Activated T-helper 2 cell treated with anti-CD3 and anti-CD28 coated beads, Interferon-gamma antibody, Interleukin-2, Interleukin-4, amounts not matched to agents 10 μg/mL and 5 μg/mL and 100 μg/mL, durations not matched to agents 14 hours and 24 hours and 36 hours (primary cell): ENCODE results near the gene ILKAP. TPM values are rescaled to one million over a fixed set of nuclear protein-coding genes. Genes with fewer than 3 reads are reported as not detected.
"Not testable (repeated sequence)": the region's sequence is repeated elsewhere in the genome, so short reads cannot be mapped to it uniquely, and the experiment has no call there.

Experiments used
- DNase-seq: peaks from one replicate; pipeline ENCODE4 v3.0.0; 2021; ENCODE audit warnings: low spot score
- H3K27ac Mint-ChIP-seq: one replicate; pipeline ENCODE4 v1.8.0; 2021; ENCODE audit warnings: mixed read lengths
- H3K27me3 Mint-ChIP-seq: one replicate; pipeline ENCODE4 v1.8.0; 2021; ENCODE audit warnings: low read depth, mixed read lengths
- H3K36me3 Mint-ChIP-seq: one replicate; pipeline ENCODE4 v1.8.0; 2021; ENCODE audit warnings: low read depth, mixed read lengths
- H3K4me1 Mint-ChIP-seq: one replicate; pipeline ENCODE4 v1.8.0; 2021; ENCODE audit warnings: low read depth, mixed read lengths
- H3K4me3 Mint-ChIP-seq: one replicate; pipeline ENCODE4 v1.8.0; 2021; ENCODE audit warnings: low read depth, mild to moderate bottlenecking, moderate library complexity, mixed read lengths
- H3K9me3 Mint-ChIP-seq: one replicate; pipeline ENCODE4 v1.8.0; 2021; ENCODE audit warnings: mixed read lengths
- intact Hi-C: fragments of 100-400 bp; cut with micrococcal nuclease; formaldehyde crosslinking; loops from one replicate; pipeline ENCODE4 v1.15.1; 2023
- total RNA-seq: library from RNA; stranded (reverse); gene quantifications from 2 replicates; pipeline ENCODE4 v1.2.3, GENCODE V29; 2022

ILKAP gene
- total RNA-seq, 1 donor from 2014 or later = 67.1 TPM

DNA sequence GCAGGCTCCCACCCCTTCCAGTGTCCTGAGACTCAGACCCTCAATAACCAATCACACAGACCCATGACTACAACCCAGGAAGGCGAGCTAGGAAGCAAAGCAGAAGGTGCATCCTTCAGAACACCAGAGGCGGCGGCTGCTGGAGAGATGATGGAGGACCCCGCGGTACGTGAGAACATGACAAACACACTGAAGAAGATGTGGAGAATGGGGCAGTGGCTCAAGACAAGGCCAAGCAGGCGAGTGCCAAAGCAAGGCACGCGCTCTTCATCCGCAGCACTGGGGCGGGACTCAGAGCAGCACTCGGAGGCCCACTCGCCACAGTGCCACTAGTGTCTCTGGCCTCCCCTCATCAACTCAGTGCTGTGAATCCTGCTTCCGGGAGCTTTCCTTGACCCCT, 31.1 kb downstream of the ILKAP start:
- Mint-ChIP-seq H3K4me3 (no peak overlapping the region), H3K9me3 (no peaks in the 10 kb centered on the region), H3K36me3 (peaks cover 64% of the 10 kb centered on the region), H3K27ac (no peak overlapping the region), H3K4me1 (peaks cover 2% of the 10 kb centered on the region), H3K27me3 (no peaks in the 10 kb centered on the region)
- no peak for DNase-seq
- intact Hi-C loops = no loop called here

DNA sequence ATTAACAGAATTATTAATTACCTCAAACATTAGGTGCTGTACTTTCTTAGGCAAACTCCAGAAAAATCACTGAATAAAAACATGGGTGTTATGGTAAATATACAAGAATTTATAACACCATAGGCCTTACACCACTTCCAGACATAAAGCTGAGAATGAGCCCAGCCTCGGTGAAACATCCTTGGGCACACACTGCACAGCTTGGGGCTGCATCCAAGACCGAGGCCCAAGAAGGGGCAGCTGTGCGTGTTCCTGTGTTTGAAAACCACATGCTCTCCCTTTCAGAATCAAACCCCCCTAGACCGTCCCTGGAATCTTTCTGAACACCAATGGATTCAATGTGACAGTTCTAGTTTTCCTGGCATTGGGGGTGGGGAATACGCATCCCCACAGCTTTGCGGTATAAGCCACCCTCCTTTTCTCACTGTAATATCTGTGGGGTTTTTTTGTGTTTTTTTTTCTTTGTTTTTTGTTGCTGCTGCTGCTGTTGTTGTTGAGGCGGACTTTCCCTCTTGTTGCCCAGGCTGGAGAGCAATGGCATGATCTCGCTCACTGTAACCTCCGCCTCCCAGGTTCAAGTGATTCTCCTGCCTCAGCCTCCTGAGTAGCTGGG, 31.8 kb downstream of the ILKAP start:
- intact Hi-C loops = no loop called here
- Mint-ChIP-seq H3K27ac (no peak overlapping the region), H3K4me1 (peaks cover 2% of the 10 kb centered on the region), H3K9me3 (no peaks in the 10 kb centered on the region), H3K27me3 (no peaks in the 10 kb centered on the region), H3K4me3 (no peak overlapping the region), H3K36me3 (peaks cover 58% of the 10 kb centered on the region)
- no peak for DNase-seq

DNA sequence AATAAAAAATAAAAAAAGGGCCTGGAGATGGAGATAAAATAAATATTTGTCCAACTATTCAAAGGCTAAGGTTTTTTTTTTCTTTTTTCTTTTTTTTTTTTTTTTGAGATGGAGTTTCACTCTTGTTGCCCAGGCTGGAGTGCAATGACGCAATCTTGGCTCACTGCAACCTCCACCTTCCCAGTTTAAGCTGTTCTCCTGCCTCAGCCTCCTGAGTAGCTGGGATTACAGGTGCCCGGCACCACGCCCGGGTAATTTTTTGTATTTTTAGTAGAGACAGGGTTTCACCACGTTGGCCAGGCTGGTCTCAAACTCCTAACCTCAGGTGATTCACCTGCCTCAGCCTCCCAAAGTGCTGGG, 32.4 kb downstream of the ILKAP start:
- DNase-seq, H3K4me1 Mint-ChIP-seq, H3K27me3 Mint-ChIP-seq, H3K27ac Mint-ChIP-seq, H3K4me3 Mint-ChIP-seq, intact Hi-C loops, H3K9me3 Mint-ChIP-seq: not testable (repeated sequence)
- peaks cover 53% of the 10 kb centered on the region for H3K36me3 Mint-ChIP-seq

DNA sequence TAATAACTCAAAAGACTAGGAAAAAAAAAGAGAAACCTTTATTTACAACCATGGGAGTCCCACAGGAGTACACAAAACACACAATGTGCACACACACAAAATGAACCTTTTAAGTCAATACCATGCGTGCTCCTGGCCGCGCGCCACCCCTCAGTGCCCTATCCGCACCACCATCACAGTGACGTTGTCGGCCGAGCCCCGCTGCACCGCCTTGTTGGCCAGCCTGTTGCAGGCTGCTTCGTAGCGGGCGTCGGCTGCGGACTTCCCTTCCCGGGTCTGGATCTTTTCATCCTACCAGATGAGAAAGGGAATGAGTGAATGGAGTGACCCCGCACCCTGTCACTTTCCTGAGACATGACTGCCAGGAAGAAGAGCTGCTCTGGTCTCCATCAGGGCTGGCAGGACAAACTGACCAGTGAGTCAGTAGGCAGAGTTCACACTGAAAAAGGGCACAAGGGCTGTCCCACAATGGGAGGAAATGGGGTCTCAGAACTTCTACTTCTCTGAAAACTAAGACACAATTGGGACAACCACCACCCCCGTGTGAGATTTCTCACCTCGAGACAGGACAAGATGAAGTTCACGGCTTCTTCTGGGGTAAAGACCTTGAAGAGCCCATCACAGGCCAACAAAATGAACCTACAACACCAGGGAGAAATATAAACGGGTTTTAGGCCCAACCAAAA, 33.0 kb downstream of the ILKAP start:
- intact Hi-C loops = no loop called here
- Mint-ChIP-seq H3K9me3 (no peaks in the 10 kb centered on the region), H3K4me1 (peaks cover 2% of the 10 kb centered on the region), H3K36me3 (peaks cover 53% of the 10 kb centered on the region), H3K27ac (no peak overlapping the region), H3K27me3 (no peaks in the 10 kb centered on the region), H3K4me3 (no peak overlapping the region)
- no peak for DNase-seq

DNA sequence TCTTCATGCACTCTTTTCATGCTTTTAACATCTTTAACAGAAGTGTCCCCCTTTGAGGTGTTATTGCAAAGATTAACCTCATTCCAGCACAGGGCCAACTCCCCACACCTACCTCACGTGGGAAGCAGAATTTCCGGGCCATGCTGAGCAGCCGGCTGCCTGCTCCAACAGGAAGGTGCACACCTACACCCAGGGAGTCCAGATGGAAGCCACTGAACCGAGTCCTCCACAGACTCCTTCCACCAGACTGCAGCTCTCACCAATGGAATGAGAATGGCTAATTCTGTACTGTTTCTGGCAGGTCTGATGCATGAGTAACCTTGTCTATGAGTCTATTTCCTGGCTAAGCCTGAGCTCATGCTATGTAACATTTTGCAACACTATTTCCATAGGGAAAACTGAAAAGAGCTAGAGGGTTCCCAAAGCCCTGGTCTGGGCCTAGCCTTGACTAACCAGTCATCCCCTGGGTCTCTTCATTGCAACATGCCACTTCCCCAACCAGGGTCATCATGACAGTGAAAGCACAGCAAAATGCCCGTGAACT, 33.7 kb downstream of the ILKAP start:
- H3K4me1 Mint-ChIP-seq = peaks cover 2% of the 10 kb centered on the region
- no peak for DNase-seq
- no peak overlapping the region for H3K27ac Mint-ChIP-seq
- no peak overlapping the region for H3K4me3 Mint-ChIP-seq
- H3K9me3 Mint-ChIP-seq = no peaks in the 10 kb centered on the region
- peaks cover 53% of the 10 kb centered on the region for H3K36me3 Mint-ChIP-seq
- H3K27me3 Mint-ChIP-seq = peaks cover 5% of the 10 kb centered on the region
- intact Hi-C loops = no loop called here

DNA sequence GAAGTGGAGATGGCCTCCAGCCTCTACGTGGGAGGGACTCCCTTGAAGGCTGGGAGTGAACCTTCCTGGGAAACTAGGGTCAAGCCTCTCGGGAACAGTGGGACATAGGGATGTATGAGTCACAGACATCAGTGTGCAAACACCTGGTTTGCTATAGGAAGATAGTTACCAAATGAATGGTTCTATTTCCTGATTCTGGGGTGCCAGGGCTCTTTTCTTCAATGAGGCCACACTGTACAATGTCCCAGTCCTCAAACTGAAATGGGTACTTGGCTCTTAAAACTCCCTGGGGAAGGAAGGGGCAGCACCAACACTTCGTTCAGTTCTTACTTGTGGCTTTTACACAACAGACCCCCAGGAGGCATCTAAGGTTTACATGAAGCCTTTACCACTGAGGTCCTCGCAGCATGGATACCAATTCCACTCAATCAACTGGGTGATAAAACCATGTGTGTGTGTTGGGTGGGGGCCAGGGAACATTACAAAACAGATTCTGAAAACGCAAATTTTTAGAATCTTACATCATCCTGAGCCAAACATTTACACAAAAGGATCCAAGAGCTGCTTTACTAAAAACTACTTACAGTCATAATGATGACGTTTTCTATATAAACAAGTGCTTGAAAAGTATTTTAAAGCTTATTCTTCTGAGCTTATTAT, 34.3 kb downstream of the ILKAP start:
- Mint-ChIP-seq H3K4me1 (peaks cover 2% of the 10 kb centered on the region), H3K9me3 (no peaks in the 10 kb centered on the region), H3K4me3 (no peak overlapping the region), H3K27me3 (peaks cover 9% of the 10 kb centered on the region), H3K36me3 (peaks cover 53% of the 10 kb centered on the region), H3K27ac (no peak overlapping the region)
- no peak for DNase-seq
- intact Hi-C loops = no loop called here

DNA sequence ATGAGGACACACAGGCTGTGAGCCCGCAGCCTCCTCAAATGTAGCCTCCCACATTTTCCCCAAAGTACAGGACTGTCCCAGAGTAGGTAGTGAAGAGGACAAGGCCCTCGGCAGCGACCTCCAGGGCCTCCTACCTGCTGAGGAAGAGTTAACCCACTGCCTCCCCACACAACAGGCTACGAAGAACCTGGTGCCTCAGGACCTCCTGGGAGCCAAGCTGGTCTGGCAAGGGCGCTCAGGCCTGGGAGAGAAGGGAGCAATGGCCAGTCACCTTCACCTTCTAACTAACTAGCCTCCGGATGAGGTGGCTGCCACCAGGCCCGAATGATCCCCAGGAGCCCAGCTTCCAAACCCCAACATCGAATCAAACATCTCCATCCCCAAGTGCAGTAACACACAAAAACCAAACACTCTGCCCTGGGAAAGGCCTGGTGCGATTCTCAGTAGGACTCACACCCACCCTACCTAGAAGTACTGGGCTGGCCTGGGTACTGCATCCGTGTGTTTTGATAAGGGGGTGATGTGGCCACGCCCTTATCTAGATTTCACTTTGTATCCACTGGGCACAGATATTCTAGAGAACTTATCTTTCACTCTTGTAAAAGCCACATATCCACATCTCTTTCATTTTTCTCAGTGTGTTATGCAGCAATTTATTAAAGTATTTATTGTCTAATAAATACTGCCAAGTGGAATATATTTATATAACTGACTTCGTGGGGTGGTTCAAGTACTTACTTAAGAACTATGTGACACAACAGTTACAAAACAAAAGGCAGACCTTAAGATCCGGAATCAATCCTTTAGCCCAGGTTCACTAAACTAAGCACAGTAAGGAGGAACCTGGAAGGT, 35.1 kb downstream of the ILKAP start:
- H3K36me3 Mint-ChIP-seq = peaks cover 47% of the 10 kb centered on the region
- peaks cover 2% of the 10 kb centered on the region for H3K4me1 Mint-ChIP-seq
- H3K4me3 Mint-ChIP-seq = no peak overlapping the region
- no peak for DNase-seq
- H3K9me3 Mint-ChIP-seq = no peaks in the 10 kb centered on the region
- intact Hi-C loops = no loop called here
- H3K27ac Mint-ChIP-seq = no peak overlapping the region
- peaks cover 9% of the 10 kb centered on the region for H3K27me3 Mint-ChIP-seq

DNA sequence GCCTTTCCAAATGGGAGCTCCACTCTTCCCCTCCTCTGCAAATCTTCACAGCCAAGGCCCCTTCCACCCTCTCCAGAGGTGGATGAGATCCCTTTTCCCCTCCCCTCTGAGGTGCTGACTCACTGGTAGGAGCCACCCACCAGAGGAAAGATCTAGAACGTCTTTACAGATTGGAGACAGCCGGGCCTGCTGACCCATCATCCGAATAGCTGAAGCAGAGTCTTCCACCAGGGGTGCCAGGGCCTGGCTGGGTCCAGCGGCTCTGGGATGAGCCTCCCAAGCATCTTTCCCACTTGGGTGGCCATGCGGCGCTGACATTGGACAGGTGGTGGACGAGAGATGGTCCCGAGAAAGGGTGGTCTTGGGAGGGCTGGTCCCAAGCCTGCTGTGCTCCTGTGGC, 35.7 kb downstream of the ILKAP start:
- H3K27me3 Mint-ChIP-seq = peaks cover 11% of the 10 kb centered on the region
- no peak overlapping the region for H3K27ac Mint-ChIP-seq
- intact Hi-C loops = no loop called here
- H3K4me1 Mint-ChIP-seq = peaks cover 2% of the 10 kb centered on the region
- peaks cover 40% of the 10 kb centered on the region for H3K36me3 Mint-ChIP-seq
- H3K9me3 Mint-ChIP-seq = no peaks in the 10 kb centered on the region
- DNase-seq = no peak
- H3K4me3 Mint-ChIP-seq = no peak overlapping the region

DNA sequence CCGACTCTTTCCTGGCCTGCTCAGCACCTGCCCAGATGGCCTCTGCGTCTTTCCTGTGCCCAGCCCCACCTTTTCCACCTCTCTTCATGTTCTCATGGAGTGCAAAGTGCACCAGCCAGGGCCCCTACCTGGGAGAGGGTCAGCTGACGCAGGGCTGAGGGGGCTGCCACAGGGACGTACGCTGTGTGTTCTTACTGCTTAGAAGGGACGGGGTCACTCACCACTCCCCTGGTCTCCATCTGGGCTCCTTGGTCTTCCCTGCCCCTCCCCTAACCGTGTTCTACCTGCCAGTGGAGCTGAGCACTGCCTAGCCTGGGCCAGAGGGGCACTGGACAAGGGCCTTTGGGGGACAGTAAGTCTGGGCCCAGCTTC, 36.2 kb downstream of the ILKAP start:
- Mint-ChIP-seq H3K27ac (no peak overlapping the region), H3K36me3 (peaks cover 36% of the 10 kb centered on the region), H3K4me3 (no peak overlapping the region), H3K4me1 (peaks cover 2% of the 10 kb centered on the region), H3K9me3 (no peaks in the 10 kb centered on the region), H3K27me3 (peaks cover 12% of the 10 kb centered on the region)
- intact Hi-C loops = no loop called here
- DNase-seq = no peak

DNA sequence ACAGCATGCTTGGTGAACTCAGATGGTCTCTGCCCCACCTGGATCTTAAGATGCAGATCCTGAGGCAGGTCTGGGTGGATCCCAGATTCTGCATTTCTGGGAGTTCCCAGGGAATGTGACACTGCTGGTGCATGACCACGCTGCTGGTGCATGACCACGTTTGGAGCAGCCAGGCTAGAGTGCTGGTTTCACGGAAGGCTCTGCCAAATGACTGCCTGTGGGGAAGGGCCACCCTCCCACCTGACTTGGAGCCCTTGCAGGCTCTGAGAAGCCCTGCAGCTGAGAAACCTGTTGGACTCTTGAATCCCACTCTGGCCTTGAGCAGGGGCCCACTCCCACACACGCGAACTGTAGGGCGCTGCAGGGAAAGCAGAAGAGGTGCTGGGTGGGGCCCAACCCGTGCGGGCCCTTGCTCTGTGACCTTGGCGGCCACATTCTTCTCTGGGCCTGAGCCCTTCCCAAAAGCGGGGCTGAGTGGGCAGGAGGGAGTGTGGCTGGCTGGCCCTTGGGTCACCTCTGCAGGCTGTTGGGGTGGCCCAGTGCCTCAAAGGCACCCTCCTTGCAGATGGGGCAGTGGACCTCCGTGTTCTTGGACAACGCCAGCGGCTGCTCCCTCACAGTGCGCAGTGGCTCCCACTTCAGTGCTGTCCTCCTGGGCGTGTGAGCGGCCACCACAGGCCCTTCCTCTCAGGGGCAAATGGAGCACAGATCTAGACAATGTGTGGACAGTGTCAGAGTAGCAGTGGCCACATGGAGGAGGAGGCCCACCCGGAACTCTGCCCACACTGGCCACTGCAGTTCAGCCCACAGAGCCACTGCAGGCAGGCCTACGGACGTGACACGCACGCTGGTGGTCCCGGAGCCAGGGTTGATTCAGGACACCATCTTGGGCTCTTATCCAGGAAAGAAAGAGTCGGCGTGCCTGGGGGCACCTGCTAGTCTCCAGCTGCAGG, 36.8 kb downstream of the ILKAP start:
- Mint-ChIP-seq H3K9me3 (no peaks in the 10 kb centered on the region), H3K36me3 (peaks cover 29% of the 10 kb centered on the region), H3K4me3 (no peak overlapping the region), H3K27me3 (peaks cover 12% of the 10 kb centered on the region), H3K27ac (no peak overlapping the region), H3K4me1 (peaks cover 2% of the 10 kb centered on the region)
- intact Hi-C loops = no loop called here
- no peak for DNase-seq

DNA sequence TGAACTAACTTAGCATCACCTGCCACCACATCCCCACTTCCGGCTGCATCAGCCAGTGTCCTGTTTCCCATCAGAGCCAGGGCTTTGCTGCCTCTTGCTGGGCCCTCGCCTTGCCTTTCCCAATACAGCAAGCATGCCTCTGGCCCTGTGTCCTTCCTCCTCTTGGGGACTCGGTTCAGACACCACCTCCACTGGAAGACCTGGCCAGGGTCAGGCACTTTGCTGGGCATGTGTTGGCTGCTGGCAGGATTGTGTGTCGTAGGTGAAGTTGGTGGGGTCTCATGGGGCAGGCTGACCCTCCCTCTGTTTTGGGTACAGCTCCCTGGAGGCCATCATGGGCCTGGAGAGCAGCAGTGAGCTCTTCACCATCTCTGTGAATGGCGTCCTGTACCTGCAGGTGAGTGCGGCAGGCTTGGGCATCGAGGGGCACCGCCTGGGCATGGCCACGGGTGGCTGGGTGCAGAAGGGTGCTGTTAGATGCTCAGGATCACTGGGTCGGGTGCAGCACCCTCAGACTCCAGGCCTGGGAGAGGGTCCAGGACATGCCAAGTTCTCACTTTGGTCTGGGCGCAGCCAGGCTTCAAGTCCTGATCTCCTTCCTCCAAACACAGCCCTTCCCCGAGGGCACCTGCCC, 38.1 kb downstream of the ILKAP start:
- no peak overlapping the region for H3K27ac Mint-ChIP-seq
- H3K4me1 Mint-ChIP-seq = peaks cover 2% of the 10 kb centered on the region
- peaks cover 22% of the 10 kb centered on the region for H3K36me3 Mint-ChIP-seq
- H3K4me3 Mint-ChIP-seq = no peak overlapping the region
- H3K27me3 Mint-ChIP-seq = peaks cover 16% of the 10 kb centered on the region
- H3K9me3 Mint-ChIP-seq = no peaks in the 10 kb centered on the region
- no peak for DNase-seq
- intact Hi-C loops = no loop called here
